ENCODE measurements around the gene ALKBH1. TPM values are rescaled to one million over a fixed set of nuclear protein-coding genes. Genes with fewer than 3 reads are reported as not detected.

Gene ALKBH1, protein sequence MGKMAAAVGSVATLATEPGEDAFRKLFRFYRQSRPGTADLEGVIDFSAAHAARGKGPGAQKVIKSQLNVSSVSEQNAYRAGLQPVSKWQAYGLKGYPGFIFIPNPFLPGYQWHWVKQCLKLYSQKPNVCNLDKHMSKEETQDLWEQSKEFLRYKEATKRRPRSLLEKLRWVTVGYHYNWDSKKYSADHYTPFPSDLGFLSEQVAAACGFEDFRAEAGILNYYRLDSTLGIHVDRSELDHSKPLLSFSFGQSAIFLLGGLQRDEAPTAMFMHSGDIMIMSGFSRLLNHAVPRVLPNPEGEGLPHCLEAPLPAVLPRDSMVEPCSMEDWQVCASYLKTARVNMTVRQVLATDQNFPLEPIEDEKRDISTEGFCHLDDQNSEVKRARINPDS
- total RNA-seq: 9.7 and 13.4 TPM in 2 replicates

DNA sequence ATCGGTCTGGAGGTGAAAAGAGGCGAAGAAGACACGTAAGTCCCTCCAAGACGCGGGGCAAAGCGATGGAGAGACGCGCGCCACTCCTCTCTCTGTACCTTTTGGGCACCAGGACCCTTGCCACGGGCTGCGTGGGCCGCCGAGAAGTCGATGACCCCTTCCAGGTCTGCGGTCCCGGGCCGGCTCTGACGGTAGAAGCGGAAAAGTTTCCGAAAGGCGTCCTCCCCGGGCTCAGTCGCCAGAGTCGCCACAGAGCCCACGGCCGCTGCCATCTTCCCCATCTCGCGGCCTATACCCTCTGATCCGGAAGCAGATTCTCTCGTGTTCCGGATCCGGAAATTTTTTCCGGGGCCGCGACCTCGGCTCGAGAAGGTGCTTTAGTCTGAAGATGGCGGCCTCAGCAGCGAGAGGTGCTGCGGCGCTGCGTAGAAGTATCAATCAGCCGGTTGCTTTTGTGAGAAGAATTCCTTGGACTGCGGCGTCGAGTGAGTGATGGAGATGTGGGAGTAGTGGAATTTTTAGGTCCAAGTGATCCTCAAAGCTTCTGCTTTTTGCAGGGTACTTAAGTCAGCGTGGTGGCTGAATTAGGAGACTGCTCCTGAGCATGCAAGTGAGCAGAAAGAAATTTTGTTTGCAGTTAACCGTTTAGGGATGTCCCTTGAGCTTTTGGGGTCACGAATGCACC is at the start of gene ALKBH1, which contains the start of gene SLIRP:
Gene ALKBH1, minus strand, starts transcription at position 300 of the 685 bp plus-strand sequence. Its CDS starts 19 bp downstream, at position 281.
Gene SLIRP, plus strand, starts transcription at position 380 of the 685 bp plus-strand sequence. Its CDS starts 9 bp downstream, at position 389.

Other genes starting within 250 kb of the ALKBH1 start
- 70.8 and 92.1 TPM in 2 replicates for gene AHSA1, start 249.9 kb downstream of the ALKBH1 start, total RNA-seq
- 0.12 TPM in 1 of 2 replicates, not detected in the other for gene ISM2, start 209.2 kb downstream of the ALKBH1 start, total RNA-seq
- 13.1 and 15.3 TPM in 2 replicates for gene SPTLC2, start 91.4 kb downstream of the ALKBH1 start, total RNA-seq
- gene SLIRP, start 80 bp upstream of the ALKBH1 start, total RNA-seq: 76.8 and 133 TPM in 2 replicates
- 48.2 and 51.1 TPM in 2 replicates for gene SNW1, start 53.1 kb upstream of the ALKBH1 start, total RNA-seq
- gene ADCK1, start 92.1 kb upstream of the ALKBH1 start, total RNA-seq: 4.3 and 4.9 TPM in 2 replicates

All from pericardium fibroblast (primary cell).